ENCODE data around the gene STPG4. TPM values are rescaled to one million over a fixed set of nuclear protein-coding genes. Genes with fewer than 3 reads are reported as not detected.

Gene STPG4
- total RNA-seq, 1 experiment from 2014 or later: 0.13 TPM

DNA sequence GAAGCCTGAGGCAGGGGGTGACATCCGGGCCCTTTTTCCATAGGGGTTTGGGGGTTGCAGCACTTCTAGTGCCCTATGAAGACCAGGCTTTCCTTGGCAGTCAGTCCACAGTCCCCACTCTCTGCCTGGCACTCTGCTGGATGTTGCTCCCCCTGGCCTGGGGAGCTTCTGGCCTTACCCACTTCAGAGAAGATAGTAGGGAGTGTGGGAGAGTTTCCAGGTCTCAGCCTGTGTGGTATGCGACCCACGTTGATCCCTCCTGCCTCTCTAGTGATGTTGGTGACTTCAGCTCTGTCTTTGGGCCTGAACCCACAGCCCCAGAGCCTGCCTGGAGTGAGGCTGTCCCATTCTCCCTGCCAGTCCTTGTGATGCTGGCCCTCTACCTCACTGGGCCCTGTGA lies 105.6 kb downstream of the STPG4 start:
- H4K5ac ChIP-seq (ENCODE audit: insufficient read length, low read depth, low read length): no peak overlapping the region
- no peaks in the 10 kb centered on the region for H3K27me3 ChIP-seq (ENCODE audit: insufficient read depth, low read length)
- no peak overlapping the region for H2BK15ac ChIP-seq (ENCODE audit: low read depth, low read length)
- H3K4me1 Mint-ChIP-seq: peaks cover 3 to 9% of the 10 kb centered on the region in 2 experiments
- no peak overlapping the region for H2AK5ac ChIP-seq (ENCODE audit: insufficient read length, low read length)
- no peaks in the 10 kb centered on the region for H3K79me1 ChIP-seq (ENCODE audit: insufficient read depth, low read depth, low read length, poor library complexity, severe bottlenecking)
- no peak overlapping the region for H3K4ac ChIP-seq (ENCODE audit: low read depth, low read length)
- no peak overlapping the region for H3K9ac ChIP-seq (ENCODE audit: extremely low read depth, insufficient read length, low read length)
- no peak overlapping the region for H4K8ac ChIP-seq (replicated peaks; ENCODE audit: insufficient read length, low read depth, low read length)
- H2BK20ac ChIP-seq (ENCODE audit: low read depth, low read length, poor library complexity, severe bottlenecking): no peak overlapping the region
- no peak overlapping the region for H3K18ac ChIP-seq (ENCODE audit: insufficient read length, low read depth, low read length)
- no peak overlapping the region for H3K4me3 Mint-ChIP-seq
- no peaks in the 10 kb centered on the region for H3K9me3 ChIP-seq (ENCODE audit: control insufficient read depth, low read depth, low read length)
- no peak overlapping the region for H3K56ac ChIP-seq (ENCODE audit: insufficient read length, low read depth, low read length)
- peak overlapping the region in 2 of 3 experiments; percentile 64 to 85; a peak in 2 of 7 replicates for H3K27ac Mint-ChIP-seq
- no peak overlapping the region for H2BK5ac ChIP-seq (ENCODE audit: insufficient read length, low read length)
- H3K23ac ChIP-seq (ENCODE audit: insufficient read length, low read depth, low read length): no peak overlapping the region
- no peak overlapping the region for H3K4me2 ChIP-seq (ENCODE audit: insufficient read depth, insufficient read length, low read length)
- no peak overlapping the region for H2BK120ac ChIP-seq (ENCODE audit: low read depth, low read length, poor library complexity, severe bottlenecking)
- no peaks in the 10 kb centered on the region for H3K79me2 ChIP-seq (ENCODE audit: insufficient read depth, low read length)
- no CpG with 5 or more reads among the region's 3 CpGs for WGBS (ENCODE audit: extremely low coverage, insufficient read length, low lambda C conversion rate)
- no peaks in the 10 kb centered on the region for H3K9me3 Mint-ChIP-seq
- H4K91ac ChIP-seq (ENCODE audit: insufficient read length, low read depth, low read length): no peak overlapping the region
- DNase-seq: no peak
- H3K36me3 Mint-ChIP-seq (ENCODE audit: insufficient read depth in 1 of 3, low read depth in 3 of 3): peaks cover 6 to 13% (median 9%) of the 10 kb centered on the region in 3 experiments; a peak in 4 of 7 replicates
- TF ChIP-seq, protein P1, sequence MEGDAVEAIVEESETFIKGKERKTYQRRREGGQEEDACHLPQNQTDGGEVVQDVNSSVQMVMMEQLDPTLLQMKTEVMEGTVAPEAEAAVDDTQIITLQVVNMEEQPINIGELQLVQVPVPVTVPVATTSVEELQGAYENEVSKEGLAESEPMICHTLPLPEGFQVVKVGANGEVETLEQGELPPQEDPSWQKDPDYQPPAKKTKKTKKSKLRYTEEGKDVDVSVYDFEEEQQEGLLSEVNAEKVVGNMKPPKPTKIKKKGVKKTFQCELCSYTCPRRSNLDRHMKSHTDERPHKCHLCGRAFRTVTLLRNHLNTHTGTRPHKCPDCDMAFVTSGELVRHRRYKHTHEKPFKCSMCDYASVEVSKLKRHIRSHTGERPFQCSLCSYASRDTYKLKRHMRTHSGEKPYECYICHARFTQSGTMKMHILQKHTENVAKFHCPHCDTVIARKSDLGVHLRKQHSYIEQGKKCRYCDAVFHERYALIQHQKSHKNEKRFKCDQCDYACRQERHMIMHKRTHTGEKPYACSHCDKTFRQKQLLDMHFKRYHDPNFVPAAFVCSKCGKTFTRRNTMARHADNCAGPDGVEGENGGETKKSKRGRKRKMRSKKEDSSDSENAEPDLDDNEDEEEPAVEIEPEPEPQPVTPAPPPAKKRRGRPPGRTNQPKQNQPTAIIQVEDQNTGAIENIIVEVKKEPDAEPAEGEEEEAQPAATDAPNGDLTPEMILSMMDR (conservative IDR thresholded peaks at IDR 0.05): no peak
- no peaks in the 10 kb centered on the region for H4K20me1 ChIP-seq (ENCODE audit: control insufficient read depth, insufficient read depth, insufficient read length)
- H3K23me2 ChIP-seq (ENCODE audit: insufficient read length, low read depth, low read length, poor library complexity, severe bottlenecking): no peaks in the 10 kb centered on the region
- H3K27me3 Mint-ChIP-seq (ENCODE audit: low read depth): no peaks in the 10 kb centered on the region
- H3T11ph ChIP-seq (ENCODE audit: low read length): no peak overlapping the region
- no peak overlapping the region for H3K14ac ChIP-seq (ENCODE audit: insufficient read depth, low read length)
- no peaks in the 10 kb centered on the region for H3K4me1 ChIP-seq (ENCODE audit: insufficient read depth, low read length)
- no peak overlapping the region for H2BK12ac ChIP-seq (ENCODE audit: insufficient read length, low read depth, low read length)
- H2AFZ ChIP-seq (ENCODE audit: low read length): no peak overlapping the region
- no peak overlapping the region for H3K27ac ChIP-seq (ENCODE audit: insufficient read length, low read depth, low read length)
